PFSK-1 (cell line): Measurements from ENCODE around the gene ACER3.

Experiments
- POLR2AphosphoS5 ChIP-seq: IDR thresholded peaks from 2 replicates; pipeline ENCODE4 v1.6.1; 2012; ENCODE audit warnings: low read depth, mild to moderate bottlenecking, control low read depth, low read length, moderate library complexity
- REST ChIP-seq, 2 experiments: IDR thresholded peaks; 2 replicates each; pipeline versions ENCODE4 v1.6.1 to v1.8.0; 2011 to 2012; ENCODE audit warnings: low read depth in 2 of 2, low read length in 2 of 2, control low read depth in 1 of 2, inconsistent platforms in 1 of 2, mild to moderate bottlenecking in 1 of 2, moderate library complexity in 1 of 2; ENCODE audit not compliant: insufficient read depth in 1 of 2
- SIN3A ChIP-seq: IDR thresholded peaks from 2 replicates; pipeline ENCODE4 v1.6.1; 2012; ENCODE audit warnings: mild to moderate bottlenecking, low read length, moderate library complexity, borderline replicate concordance; ENCODE audit not compliant: insufficient read depth
- TAF1 ChIP-seq: IDR thresholded peaks from 2 replicates; pipeline ENCODE4 v1.6.1; 2012; ENCODE audit warnings: low read length, control low read depth, borderline replicate concordance; ENCODE audit not compliant: insufficient read depth

- TF ChIP-seq REST (IDR thresholded peaks at IDR 0.05; ENCODE audit: insufficient read depth in 1 of 2, low read depth in 2 of 2, low read length in 2 of 2), result no peak
- TF ChIP-seq TAF1, result no peak
- no peak for TF ChIP-seq SIN3A
- no peak for TF ChIP-seq POLR2AphosphoS5
These were observed 209.4 kb downstream of the ACER3 start for GRCh38 chr11:77069969-77070582.
